Measurements from ENCODE around the gene RPS6KA2.

RPS6KA2 gene

DNA sequence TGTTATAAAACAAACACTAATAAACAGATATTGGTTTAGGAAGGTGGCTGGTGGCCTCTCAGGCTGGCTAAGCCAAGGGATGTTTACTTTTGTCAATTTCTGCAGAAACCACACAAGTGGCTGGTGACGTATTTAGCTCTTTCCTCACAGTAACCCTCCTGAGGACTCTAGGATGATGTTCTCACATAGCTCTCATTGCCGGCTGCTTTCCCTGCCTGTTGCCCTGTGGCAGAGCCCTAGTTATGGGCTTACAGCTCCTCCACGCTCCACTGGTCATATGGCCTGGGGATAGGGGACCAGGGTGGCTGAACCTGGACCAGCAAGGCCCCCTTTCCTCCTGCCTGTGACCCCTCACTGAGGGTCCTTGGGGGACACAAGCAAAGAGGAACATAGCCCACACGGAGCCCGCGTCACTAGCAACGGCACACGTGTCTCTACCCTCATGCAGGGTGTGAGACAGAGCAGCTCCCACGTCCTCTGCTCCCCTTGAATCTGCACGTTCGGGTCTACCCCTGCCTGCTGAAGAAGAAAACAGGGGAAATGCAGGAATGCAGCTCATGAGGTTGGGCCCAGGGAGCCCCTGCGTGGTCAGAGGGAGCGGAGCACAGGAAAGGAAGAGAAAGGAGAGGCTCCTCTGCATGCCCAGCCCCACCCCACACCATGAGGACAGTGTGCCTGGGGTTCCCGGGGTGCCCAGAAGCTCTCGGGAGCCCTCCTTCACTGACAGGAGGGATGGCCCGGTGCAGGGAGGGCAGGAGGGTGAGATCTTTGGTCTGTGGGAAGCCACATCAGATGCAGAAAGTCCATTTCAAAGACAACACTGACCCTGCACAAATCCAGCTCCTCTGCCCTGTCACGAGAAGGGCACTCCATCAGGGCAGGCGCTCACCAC lies 54.4 kb downstream of the RPS6KA2 start:
- no peak for DNase-seq (ENCODE audit: low spot score)

DNA sequence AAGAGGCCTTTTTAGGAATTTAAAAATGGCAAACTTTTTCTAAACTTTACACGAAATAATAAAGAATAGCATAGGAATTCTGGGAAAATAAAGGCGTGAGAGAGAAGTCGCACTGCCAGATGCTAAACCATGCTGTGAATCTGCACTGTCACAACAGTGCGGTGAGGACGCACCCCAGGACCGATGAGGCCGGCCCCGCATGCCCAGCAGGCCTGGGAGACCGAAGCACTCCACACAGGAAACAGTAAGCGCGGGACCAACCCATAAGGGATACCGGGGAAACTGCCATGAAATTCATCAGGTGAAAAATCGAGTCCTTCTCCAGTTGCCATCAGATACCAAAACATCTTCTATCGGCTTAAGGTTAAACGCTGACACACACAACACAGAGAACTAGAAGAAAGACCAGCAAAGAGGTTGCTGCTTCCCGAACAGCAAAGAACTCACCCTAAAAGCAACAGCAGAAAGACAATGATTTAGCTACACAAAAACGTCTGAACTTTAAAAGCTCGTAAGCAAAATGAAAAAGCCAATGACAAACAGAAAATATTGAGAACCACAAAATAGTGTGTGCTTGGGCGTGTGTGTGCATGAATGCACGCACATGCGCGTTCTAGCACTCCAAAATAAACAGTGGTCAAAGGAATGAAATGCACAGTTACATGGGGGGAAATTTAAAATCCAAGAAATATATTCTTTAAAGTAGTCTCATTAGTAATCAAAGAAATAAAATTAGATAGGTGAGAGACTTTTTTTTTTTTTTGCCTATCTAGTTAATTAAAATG lies 55.9 kb downstream of the RPS6KA2 start:
- no peak for DNase-seq (ENCODE audit: low spot score)

- no peak for DNase-seq (ENCODE audit: low spot score)
These were observed 57.8 kb downstream of the RPS6KA2 start for GRCh38 chr6:166569206-166569605.

- no peak for DNase-seq (ENCODE audit: low spot score)
These were observed 59.2 kb downstream of the RPS6KA2 start for GRCh38 chr6:166567813-166568212.

DNA sequence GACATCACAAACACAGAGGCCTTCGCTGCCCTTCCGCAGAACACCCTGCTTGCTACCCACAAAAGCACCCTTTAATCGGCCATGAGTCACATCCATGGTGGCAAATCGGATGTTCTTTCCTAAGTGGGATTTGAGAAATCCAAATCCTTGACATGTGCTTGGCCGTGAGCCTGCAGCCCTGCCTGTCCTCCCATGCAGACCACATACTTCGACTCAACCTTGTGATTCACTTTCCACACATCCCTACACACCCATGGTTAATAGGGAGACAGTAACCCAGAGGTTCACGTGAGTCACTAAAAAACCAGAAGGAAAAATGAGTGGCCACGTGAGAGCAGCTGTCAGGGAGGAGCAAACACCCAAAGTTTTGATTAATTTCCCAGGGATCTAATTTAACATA lies 59.9 kb downstream of the RPS6KA2 start:
- no peak for DNase-seq (ENCODE audit: low spot score)

- no peak for DNase-seq (ENCODE audit: low spot score)
These were observed 60.7 kb downstream of the RPS6KA2 start for GRCh38 chr6:166566026-166567011.

DNA sequence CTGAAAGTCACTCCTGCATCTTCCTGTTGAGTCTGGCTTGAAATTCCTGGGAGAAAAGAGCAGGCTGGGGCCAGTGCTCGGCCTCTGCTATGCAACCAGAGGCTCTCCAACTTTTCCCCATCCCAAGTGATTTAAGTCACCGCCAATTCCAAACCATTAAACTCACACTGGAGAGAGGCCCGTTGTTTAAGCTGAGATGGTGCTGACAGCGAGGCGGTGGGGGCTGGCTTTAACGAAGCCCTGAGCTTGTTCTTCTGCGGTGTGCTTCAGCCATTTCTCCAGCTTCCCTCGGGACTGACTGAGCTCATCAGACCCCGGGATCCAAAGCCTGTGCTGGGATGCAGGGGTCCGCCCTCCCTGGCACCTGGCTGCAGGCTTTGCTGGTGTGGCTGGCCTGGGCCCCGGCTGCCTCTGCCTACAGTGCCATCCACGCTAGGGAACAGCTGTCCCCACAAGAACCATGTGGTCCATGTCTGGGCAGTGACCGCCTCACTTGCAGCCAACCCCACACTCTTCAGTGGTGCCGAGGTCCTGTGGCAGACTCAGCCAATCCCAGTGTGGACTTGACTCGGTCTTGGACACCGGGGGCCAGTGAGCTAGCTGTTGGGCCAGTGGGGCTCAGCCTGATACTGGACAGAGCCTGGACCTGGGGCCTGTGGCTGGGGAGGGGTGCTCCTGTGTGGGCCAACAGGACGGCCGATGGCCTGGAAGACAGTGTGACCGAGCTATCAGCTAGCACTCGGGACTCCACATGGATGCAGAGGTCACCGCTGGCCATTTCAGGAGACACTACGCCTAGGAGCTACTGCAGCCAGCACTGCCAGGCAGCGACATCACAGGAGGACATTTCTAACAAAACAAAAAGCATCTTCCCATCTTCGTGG lies 61.7 kb downstream of the RPS6KA2 start:
- DNase-seq (ENCODE audit: low spot score), result no peak

GRCh38 chr6:166563805-166564204 lies 63.2 kb downstream of the RPS6KA2 start:
- DNase-seq (ENCODE audit: low spot score), result no peak

GRCh38 chr6:166563200-166563599 lies 63.9 kb downstream of the RPS6KA2 start:
- no peak for DNase-seq (ENCODE audit: low spot score)

- DNase-seq (ENCODE audit: low spot score), result no peak
These were observed 64.3 kb downstream of the RPS6KA2 start for GRCh38 chr6:166562726-166563125.

DNA sequence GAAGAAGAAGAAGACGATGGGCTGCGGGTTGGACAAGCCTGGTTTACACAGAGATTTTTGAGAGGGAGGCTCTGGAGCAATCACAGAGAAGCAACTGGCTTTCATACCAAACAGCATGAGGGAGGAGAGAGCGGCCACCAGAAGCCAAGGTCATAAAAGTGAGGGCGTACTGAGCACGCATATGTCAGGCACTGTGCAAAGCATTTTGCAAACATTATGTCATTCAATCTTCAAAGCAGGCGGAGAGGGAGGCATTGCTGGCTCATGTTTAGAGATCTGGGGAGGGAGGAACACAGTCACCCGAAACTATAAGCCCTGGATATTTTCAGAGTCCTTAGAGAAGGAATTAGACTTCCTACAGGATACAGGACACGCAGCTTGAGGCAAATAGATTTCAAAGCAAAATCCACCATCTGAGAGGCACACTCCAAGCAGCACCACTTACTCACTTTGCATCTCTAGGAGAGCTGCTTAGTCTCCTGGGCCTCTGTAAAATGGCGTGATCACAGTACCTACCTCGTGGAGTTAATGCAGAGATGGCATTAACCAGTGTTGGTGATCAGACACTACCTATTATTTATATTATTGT lies 65.2 kb downstream of the RPS6KA2 start:
- no peak for DNase-seq (ENCODE audit: low spot score)

GRCh38 chr6:166560222-166560621 lies 66.8 kb downstream of the RPS6KA2 start:
- DNase-seq (ENCODE audit: low spot score), result no peak

- DNase-seq (ENCODE audit: low spot score), result no peak
These were observed 67.4 kb downstream of the RPS6KA2 start for GRCh38 chr6:166559662-166560061.

DNA sequence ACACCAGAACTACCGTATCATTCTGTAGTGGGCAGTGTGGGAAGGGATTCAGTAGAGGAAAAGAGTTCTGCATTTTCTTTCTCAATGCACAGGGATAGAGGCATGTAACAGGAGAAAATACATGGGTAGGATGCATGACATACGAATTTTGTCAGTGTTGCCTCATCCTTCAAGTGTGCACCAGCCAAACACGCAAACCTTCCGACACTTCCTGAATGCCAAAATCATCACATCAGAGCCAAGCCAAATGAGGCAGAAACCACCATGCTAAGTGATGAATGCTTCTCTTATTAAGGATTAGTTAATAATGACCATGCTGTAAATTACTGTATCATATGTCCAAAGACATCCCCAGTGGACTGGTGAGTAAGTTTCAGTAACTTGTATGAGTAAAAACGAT lies 67.8 kb downstream of the RPS6KA2 start:
- DNase-seq (ENCODE audit: low spot score), result no peak

DNA sequence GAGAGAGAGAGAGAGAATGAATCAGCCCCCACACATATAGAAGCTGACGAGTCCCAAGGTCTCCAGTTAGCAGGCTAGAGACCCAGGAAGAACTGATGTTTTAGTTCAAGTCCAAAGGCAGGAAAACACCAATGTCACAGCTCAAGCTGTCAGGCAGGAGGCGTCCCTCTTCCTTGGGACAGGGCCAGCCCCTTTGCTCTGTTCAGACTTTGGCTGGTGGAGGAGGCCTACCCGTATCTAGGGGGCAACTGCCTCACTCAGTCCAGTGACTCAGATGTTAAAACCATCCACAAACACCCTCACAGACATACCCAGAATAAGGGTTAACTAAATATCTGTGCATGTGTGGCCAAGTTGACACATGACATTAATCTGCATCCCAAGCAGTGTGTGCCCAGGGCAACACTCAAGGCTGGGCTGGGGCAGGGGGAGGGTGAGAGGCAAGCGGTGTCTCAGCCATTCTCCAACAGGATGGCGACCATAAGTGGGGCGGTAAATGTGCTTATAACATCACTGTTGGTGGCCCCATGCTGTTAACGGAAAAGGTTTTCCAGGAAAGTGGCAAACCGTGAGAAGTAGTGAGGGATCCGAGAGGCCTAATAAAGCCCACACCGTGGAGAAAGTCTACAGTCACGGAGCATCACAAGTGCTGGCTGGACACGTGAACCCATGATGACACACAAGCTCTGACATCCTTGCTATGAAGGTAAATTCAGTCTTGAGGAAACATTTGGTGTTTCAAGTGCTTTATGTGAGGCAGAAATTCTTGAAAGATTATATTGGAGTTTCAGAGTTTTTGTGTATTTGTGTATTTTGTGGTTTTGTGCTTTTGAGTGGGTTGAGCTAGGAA lies 68.7 kb downstream of the RPS6KA2 start:
- DNase-seq (ENCODE audit: low spot score), result no peak

DNA sequence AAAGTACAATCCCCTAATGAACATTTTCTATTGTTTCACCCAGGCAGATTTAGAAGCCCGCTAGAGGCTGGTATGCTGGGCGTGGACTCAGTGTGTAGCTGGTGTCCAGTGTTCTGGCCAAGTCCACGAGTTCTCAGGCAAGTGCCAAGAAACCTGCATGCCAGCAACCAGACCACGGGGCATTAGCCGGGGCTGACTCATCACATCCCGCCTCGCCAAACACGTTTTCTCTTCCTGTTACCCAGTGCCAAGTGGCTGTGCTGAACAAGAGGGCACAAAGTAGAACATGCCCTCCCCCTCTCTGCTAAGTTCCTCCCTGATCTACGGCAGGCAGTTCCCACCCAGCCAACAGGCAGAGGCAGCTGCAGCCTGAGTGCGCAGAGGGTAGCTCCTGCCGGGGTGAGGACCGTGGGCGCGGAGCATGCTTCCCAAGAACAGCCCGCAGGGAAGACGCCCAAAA lies 70.2 kb downstream of the RPS6KA2 start:
- peak; percentile 94 for DNase-seq (ENCODE audit: low spot score)

DNA sequence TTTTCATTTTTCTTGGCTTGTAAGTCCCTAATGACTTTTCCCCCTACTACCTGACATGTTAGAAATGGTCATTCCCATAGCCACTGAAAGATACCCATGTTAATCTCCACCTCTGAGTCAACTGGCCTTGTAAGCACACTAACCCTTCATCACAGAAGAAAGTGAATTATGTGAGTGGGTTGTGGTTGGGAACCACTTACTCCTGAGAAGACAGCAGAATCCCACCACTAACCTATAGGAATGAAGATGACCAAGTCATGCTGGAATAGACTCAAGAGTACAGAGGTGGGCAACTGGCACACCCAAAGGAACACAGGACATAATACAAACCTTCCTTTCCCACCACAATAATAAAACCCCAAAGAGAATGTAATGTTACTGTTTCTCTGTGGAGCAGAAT lies 70.7 kb downstream of the RPS6KA2 start:
- DNase-seq (ENCODE audit: low spot score), result no peak

- no peak for DNase-seq (ENCODE audit: low spot score)
These were observed 72.0 kb downstream of the RPS6KA2 start for GRCh38 chr6:166555086-166555485.

DNA sequence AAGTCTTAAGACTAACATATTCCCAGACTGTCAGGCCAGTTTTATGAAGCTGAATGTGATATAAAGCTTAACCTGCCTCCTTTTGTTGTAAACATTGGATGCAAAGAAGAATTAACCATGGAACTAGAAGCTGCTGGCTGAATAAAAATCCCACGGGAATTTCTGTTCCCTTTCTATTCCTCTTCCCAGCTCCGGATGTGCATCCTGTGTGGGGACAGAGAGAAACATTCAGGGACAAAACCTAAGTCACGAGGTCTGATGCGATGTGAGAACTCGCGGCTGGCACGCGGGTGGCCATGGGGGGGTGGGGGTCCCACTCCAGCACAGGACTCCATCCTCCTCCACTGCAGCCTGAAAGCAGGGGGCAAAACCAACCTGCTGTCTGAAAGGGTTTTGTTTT lies 72.7 kb downstream of the RPS6KA2 start:
- peak; percentile 31 for DNase-seq (ENCODE audit: low spot score)
